Stimulated activated CD8-positive, alpha-beta memory T cell treated with anti-CD3 and anti-CD28 coated beads, Interleukin-4, amount 100 ng/mL, for 48 hours (primary cell): ENCODE results near the gene DDX51.

Experiments
- DNase-seq: peaks from one replicate; pipeline ENCODE4 v3.0.0-alpha.2; 2020

Gene DDX51, protein sequence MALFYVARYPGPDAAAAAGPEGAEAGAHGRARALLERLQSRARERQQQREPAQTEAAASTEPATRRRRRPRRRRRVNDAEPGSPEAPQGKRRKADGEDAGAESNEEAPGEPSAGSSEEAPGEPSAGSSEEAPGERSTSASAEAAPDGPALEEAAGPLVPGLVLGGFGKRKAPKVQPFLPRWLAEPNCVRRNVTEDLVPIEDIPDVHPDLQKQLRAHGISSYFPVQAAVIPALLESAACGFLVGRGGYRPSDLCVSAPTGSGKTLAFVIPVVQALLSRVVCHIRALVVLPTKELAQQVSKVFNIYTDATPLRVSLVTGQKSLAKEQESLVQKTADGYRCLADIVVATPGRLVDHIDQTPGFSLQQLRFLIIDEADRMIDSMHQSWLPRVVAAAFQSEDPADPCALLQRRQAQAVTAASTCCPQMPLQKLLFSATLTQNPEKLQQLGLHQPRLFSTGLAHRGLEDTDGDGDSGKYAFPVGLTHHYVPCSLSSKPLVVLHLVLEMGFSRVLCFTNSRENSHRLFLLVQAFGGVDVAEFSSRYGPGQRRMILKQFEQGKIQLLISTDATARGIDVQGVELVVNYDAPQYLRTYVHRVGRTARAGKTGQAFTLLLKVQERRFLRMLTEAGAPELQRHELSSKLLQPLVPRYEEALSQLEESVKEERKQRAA

GRCh38 chr12:132144115-132144809, at the start of gene DDX51, which contains the start of gene NOC4L:
Gene DDX51 (minus strand): TSS chr12:132144319. CDS start chr12:132144296, 23 bp downstream.
Gene NOC4L (plus strand): TSS chr12:132144457. CDS start chr12:132144489, 32 bp downstream.
- DNase-seq = peak; percentile 98

DNA sequence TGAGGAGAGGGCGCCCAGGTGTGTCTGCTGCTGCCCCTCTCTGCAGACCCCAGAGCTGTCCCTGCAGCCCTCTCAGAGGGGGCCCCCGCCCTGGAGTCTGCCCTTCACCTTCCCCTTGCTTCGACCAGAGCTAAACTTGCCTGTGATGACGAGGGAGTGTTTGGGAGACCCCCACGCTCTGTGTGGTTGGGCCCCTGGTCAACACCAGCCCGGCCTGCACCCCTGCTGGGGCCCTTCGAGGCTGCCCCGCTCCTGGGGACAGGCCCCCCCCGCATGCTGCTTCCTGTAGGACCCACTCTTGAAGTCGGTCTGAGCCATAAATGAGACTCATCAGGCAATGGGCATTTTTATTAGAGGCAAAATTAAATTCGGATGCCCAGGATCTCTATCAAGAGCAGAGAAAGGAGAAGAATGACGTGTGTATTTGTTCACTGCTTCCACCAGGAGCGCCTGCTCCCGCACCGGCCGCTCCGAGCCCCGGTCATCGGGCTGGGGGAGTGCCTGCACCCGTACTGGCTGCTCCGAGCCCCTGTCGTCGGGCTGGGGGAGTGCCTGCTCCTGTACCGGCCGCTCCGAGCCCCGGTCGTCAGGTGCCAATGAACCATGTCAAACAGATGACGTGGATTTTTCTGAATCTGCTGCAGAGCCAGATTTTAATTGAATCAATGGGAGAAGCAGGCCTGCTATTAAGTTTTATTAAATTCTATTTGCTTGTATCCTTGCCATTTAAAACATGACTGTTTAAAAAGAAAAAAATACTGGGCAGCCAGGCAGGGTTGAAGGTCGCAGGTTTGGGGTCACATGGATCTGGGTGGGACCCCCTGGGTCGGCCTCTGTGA, 47.8 kb upstream of the DDX51 start:
- no peak for DNase-seq

DNA sequence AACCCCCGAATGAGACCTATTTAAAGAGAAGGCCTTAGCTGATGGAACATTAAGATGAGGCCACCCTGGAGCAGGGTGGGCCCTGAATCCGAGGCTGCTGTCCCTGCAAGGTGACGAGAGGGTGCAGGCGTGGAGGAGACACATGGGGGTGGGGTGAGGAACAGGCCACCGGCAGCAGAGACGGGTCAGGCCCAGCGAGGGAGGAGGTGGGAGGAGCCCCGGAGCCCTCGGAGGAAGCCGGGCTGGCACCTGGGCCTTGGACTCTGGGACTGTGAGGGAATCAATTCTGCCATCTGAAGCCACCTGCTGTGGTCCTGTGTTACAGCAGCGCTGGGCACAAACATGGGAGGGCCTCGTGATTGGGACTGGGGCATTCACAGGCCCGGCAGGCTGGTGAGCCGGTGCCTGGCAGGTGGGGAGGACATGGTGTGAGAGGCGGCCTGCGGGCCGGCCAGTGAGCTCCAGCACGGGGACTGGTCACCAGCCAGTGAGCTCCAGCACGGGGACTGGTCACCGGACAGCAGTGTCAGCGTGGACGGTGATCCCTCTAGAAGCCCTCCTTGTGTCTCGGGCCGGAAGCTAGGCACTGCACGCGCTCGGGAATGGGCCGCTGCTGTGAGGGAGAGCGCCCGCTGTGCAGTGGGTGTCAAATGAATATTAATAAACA, 46.8 kb upstream of the DDX51 start:
- no peak for DNase-seq

DNA sequence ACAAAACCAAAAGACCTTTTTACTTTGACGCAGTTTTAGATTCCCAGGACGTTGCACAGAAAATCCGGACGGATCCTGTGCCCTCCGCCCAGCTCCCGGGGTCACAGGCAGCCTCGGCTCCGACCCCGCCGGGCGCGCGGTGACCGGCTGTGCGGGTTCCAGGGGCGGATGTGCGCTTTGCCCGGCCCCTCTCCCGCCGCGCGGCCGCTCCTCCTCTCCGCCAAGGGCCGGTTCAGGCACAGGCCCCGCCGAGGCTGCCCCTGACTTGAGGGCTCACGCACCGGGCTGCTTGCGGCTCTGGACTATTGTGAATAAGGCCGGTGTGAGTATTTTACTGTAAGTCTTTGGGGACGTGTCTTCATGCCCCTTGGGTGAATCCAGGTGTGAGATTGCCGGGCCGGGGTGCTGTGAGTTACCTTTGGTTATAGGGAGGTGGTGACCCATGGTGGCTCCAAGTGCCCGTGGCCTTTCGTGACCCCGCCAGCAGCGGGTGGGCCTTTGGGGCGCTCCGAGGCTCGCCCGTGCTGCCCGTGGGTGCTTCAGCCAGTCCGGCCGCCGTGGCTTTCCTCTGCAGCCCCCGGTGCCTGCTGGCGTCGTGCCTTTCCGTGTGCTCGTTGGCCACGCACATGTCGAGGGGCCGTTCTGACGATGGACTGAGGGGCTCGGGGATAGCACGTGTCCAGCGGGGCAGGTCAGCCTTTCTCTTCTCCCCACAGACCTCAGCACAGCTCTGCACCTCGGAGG, 46.1 kb upstream of the DDX51 start:
- no peak for DNase-seq

DNA sequence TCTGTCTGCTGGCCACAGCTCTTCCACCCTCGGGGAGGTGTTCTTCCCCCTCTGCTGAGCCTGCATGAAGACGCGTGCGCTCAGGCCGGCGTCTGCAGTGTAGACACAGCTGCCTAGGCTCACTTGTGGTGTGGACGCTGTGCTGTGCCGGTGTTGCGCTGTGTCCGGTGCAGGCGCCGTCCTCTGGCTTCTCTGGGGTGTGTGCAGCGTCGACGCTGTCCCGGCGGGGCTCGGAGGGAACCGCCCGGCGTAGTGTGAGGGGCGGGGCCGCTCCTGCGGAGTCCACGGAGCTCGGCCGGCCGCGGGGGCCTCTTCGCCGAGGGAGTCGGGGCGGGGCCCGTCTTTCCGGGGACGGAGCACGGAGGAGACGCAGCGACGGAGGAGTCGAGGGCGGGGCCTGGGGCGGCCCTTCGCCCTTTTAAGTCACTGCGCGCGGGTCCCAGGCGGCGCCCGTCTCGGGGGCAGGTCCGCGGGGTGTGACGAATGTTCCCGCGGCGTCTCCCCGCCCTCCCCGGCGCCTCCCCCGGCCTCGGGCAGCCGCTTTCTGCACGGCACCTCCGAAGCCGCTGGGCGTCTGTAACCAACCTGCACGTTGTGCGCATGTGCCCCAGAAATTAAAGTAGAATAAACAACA, 45.4 kb upstream of the DDX51 start:
- peak; percentile 94 for DNase-seq

DNA sequence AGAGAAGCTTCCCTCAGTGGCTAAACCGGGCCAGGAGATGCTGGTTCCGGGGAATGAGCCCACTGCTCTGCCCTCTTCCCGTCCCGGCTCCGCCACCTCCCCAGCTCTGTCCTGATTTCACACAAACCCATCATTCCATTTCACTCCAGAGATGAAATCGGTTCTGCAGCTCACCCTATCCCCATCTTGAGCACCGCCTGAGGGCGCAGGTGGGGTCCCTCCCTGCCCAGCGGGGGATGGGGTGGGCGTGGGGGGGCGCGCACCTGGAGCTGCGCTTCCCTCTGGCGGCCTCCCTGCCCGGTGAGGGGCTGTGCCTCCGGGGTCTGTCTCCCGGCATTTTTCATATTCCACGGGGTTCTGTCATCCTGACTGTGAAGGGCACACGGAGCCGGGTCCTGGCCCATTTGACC, 44.8 kb upstream of the DDX51 start:
- DNase-seq = no peak

- DNase-seq = no peak
These were observed 44.4 kb upstream of the DDX51 start for GRCh38 chr12:132188451-132188901.

- DNase-seq = no peak
These were observed 43.7 kb upstream of the DDX51 start for GRCh38 chr12:132187646-132188450.

- DNase-seq = peak; percentile 45
These were observed 42.9 kb upstream of the DDX51 start for GRCh38 chr12:132186857-132187620.

GRCh38 chr12:132186208-132186856, 42.2 kb upstream of the DDX51 start:
- DNase-seq = no peak

DNA sequence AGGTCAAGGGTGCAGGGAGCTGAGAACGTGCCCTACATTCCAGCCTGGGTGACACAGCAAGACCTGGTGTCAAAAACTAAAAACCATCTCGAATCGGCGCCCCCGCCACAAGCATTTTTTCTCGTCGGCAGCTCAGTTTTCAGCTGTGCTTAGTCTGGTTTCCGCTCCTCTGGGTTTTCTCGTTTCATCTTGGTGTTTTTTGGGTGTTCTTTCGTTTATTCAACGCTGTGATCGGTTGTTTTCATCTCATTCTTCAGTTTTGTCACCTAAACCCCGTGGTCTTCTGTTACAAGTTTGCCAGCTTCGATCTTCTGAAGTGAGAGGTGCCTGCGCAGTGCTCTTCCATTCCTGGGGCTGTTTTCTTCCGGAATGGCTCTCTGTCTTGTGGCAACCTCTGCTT, 41.6 kb upstream of the DDX51 start:
- no peak for DNase-seq

DNA sequence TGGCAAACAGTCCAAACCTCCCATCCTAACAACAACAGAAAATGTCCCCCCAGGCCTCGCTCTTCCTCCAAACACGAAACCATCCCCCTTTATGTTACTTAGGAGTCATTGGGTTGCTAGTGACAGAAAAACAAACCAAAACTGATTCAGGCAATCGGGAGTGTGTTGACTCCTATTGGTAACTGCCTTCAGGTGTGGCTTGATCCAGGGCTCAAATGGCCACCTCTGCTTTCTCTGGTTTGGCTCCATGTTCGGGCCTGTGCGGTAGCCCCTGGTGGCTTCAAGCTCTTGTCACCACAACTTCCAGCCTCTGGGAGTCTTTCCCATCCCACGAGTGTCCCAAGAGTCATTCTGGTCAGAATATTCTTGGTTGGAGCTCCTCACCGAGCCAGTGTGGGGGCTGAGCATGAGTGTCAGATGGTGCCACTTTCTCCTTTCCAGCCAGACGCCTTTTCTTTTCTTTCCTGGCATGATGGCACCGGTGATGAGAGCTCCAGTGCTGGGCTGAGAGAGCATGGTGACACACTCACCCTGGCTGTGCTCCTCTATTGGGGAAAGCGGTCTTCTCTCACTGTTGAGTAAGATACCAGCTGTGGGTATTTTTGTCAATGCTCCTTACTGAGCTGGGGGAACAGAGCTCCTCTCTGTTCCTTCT, 38.7 kb upstream of the DDX51 start:
- no peak for DNase-seq

GRCh38 chr12:132182206-132182710, 38.1 kb upstream of the DDX51 start:
- no peak for DNase-seq

GRCh38 chr12:132181570-132182200, 37.6 kb upstream of the DDX51 start:
- no peak for DNase-seq

DNA sequence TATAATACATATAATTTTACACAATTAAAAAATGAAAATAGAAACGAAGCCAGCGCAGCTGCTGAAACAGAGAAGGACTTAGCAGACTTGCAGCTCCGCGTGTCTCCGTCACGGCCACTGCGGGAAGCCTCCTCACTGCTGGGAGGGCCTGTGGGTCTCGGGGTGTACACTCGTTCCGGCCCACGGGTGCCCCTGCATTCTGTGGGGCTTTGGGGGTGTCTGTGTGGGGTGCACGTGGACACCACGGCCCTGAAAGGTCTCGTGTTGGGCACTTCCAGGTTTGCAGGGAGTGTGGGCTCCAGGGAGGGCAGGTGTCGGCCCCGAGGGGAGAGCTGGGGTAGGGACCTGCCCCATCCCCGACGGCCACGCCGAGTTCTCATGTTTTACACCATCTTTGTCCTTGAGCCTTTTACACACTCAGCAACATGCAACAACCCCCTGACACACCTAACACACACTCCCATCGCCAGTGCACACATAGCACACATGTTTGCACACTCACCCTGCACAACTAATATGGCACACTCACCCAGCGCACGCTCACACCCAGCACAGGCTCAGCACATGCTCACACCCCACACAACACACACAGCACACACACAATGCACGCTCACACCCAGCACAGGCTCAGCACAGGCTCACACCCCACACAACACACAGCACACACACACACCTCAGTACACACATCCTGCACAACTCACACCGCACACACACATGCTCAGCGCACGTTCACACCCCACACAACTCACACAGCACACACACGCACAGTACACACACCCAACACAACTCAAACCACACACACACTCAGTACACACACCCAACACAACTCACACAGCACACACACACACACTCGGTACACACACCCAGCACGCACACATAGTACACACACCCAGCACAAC, 36.8 kb upstream of the DDX51 start:
- no peak for DNase-seq
